GM21576 (cell line): ENCODE measurements around the gene SGSH.

Source experiments
- ATAC-seq: cut with Tn5 transposase; IDR thresholded peaks from one replicate; pipeline ENCODE4 v1.9.1; 2021; ENCODE audit warnings: mild to moderate bottlenecking, moderate library complexity; ENCODE audit not compliant: unreplicated experiment

Gene SGSH

DNA sequence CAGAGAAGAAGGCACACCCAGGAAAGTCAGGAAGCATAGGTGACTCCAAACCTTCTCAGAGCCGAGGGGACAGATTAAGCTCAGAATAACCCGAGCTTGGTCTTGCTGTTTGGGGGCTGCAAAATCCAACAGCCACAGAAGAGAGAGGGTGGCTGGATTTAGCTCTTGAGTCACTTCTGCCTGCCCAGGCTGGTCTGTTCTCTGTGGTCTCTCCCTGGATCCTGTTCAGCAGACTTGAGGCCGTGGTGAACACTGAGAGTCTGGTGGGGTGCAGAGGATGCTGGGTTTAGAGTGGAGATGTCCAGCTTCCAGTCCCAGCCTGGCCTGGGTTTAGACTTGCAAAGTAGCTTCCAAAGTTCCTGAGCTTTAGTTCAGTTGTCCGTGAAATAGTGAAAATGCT is 8.9 kb upstream of the SGSH start:
- no peak for ATAC-seq

GRCh38 chr17:80228477-80228876 is 8.3 kb upstream of the SGSH start:
- ATAC-seq, result no peak

- ATAC-seq, result no peak
Measured at GRCh38 chr17:80227666-80228065, 7.5 kb upstream of the SGSH start.

DNA sequence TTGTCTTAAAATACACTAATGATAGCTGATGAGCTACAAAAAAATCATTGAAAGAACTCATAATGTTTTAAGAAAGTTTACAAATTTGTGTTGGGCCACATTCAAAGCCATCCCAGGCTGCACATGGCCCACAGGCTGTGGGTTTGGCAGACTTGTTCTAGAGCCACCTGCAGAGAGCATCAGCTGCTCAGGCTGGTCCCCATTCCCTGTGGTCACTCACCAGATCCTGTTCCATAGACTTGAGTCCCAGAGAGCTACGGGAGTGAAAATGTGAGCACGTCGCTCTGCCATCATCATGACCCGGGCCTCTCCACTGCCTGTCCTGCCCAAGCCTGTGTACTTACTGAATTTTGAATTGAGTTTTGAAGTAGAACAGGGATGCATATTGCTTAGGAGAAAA is 7.0 kb upstream of the SGSH start:
- no peak for ATAC-seq

DNA sequence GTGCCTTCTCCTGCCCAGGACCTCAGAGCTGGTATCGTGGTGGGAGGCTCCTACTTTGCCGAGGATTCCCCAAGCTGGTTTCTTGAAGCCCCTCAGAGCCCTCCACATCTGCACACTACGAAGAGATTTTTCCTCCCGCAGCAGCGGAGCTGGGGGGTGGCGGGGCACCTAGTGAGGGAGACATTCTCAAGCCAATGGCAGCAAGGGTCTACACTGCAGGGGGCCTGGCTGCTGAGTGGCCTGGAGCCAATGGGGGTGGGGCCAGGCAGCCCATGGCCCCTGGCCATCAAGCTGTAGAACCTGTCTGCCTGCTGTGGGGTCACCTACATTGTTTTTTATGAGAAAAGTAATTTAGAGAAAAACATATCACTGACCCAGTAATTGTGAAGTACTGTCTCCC is 5.1 kb upstream of the SGSH start:
- no peak for ATAC-seq

DNA sequence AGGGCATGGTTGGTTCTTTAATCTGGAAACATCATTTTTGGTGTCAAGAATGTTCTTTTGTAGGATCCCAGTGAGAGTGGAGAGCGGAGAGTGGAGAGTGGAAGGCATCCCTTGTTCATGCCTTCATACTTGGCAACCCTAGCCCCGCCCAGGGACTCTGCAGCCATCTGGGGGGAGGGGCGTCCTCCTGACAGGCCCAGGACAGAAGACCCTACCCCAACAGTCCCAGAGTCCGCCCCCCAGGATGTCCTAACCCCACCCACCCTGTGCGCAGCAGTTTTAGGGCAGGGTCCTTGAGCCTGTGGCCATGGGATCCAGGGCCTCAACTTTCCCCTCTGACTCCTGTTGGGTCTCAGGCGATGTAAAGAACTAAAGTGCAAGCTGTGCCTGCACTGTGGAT is 4.5 kb upstream of the SGSH start:
- no peak for ATAC-seq

DNA sequence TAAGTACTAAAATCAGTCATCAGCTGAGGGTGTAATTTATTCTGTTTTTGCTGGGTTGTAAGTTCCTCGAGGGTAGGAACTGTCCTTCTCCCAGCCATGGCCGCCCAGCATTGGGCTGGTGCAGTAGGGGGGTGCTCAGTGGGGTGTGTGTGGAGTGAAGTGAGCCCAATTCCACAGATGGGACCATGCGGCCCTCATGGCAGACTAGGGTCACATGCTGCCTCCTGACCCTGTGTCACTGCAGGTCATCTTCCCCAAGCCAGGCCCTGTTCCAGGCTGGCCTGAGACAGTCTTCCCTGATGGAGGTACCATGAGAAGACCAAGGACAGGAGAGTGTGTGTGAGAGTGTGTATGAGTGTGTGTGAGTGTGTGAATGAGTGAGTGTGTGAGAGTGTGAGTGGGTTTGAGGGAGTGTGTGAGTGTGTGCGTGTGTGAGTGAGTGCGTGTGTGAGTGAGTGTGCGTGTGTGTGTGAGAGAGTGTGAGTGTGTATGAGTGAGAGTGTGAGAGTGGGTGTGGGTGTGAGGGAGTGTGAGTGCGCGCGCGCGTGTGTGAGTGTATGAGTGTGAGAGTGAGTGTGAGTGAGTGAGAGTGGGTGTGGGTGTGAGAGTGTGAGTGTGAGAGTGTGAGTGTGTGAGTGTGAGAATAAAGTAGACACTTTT is 3.8 kb upstream of the SGSH start:
- ATAC-seq, result no peak

DNA sequence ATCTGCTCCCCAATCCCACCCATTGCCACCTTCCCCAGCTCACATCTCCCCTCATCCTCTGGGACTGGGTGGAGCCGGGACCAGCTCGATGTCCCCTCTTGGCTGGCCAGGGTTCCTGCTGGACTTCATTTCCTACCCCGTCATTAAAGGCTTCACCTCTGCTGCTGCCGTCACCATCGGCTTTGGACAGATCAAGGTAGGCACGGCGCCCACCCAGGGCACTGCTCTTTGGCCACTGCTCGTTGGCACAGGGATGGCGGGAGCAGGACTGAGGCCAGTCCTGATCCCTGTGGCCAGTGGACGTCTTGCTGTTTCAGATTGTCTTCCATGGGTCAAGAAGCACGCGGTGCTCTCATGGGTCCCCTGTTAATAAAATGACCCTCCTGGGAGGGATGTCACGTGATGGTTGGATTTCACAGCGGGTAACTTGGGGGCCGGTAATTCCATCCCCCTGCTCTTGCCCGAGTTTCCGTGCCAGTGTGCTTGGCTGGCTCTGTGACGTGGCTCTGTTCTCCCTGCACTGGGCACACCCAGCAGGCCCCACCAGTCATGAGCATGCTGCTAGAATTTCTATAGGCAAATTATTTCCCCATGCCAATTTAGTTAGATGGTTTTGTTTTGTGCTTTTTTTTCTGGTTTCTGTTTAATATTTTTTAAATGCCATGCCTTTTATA is 3.1 kb upstream of the SGSH start:
- ATAC-seq, result no peak

- no peak for ATAC-seq
Measured at GRCh38 chr17:80222376-80223141, 2.4 kb upstream of the SGSH start.

DNA sequence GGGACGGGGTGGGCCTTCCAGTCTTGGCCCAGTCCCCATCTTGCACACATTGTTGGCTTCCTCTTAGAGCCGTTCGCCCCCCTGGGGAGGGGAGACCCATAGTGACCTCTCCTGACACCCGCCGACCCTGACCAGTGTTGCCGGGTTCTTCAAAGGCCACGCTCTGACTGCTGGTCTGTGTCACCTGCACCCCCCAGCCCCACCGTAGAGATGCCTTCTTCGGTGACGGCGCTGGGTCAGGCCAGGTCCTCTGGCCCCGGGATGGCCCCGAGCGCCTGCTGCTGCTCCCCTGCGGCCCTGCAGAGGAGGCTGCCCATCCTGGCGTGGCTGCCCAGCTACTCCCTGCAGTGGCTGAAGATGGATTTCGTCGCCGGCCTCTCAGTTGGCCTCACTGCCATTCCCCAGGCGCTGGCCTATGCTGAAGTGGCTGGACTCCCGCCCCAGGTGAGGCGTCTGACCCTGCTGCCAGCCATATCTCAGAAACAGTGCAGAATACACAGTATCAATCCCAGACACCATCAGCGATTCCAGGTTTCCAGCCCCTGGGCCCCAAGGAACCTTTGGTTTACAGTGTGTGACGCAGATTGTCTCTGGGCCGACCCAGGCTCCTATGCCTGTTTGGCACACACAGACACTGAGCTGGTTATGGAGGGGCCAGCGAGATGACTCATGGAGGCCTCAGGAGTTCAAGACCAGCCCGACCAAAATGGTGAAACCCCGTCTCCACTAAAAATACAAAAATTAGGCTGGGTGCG is 1.4 kb upstream of the SGSH start:
- no peak for ATAC-seq

GRCh38 chr17:80220736-80221215 is 643 bp upstream of the SGSH start:
- ATAC-seq, result no peak

- ATAC-seq, result no peak
Measured at GRCh38 chr17:80219763-80220053, 425 bp downstream of the SGSH start.

GRCh38 chr17:80219013-80219762 is 945 bp downstream of the SGSH start:
- ATAC-seq, result peak; percentile 45

GRCh38 chr17:80218391-80218790 is 1.7 kb downstream of the SGSH start:
- no peak for ATAC-seq

DNA sequence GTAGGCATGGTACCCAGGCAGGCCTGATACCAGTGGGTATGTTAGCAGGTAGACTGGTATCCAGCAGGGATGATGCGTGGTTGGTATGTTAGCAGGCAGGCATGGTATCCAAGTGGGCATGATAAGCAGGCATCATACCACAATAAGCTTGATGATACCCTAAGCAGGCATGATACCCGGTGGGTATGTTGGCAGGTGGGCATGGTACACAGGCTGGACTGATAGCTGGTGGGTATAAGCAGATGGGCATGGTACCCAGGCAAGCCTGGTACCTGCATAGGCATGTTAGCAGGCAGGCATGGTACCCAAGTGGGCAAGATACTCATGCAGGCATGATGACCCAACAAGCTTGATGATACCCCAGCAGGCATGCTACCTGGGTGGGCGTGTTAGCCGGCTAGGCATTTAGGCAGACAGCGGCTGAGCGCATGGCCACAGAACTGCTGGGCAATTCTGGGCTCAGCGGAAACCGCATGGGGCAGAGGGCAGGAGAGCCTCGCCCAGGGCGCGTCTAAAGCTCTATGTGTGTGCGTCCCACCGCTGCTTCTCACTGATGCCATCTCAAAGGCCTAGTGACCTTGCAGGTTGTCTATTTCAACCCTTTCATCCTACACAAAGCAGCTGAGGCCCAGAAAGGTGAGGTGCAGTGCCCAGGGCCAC is 2.3 kb downstream of the SGSH start:
- no peak for ATAC-seq

GRCh38 chr17:80216473-80217456 is 3.4 kb downstream of the SGSH start:
- no peak for ATAC-seq

DNA sequence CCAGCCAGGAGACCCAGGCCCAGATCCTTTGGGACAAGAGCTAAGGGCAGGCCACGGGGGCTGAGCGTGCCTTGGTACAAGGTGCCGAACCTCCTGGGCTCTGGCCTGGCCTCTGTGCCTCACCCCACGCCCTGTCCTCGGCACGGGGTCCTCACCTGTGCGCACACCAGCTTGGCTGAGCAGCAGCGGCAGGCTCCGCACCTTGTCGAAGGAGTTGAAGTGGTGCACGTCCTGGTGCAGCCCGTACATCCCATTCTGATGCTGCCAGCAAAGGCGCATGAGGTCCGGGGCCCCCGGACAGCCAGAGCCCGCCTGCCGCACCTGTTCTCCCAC is 5.3 kb downstream of the SGSH start:
- ATAC-seq, result no peak

- ATAC-seq, result no peak
Measured at GRCh38 chr17:80214012-80214877, 5.9 kb downstream of the SGSH start.
